ENCODE measurements around the gene CEBPZOS.

The CEBPZOS gene

DNA sequence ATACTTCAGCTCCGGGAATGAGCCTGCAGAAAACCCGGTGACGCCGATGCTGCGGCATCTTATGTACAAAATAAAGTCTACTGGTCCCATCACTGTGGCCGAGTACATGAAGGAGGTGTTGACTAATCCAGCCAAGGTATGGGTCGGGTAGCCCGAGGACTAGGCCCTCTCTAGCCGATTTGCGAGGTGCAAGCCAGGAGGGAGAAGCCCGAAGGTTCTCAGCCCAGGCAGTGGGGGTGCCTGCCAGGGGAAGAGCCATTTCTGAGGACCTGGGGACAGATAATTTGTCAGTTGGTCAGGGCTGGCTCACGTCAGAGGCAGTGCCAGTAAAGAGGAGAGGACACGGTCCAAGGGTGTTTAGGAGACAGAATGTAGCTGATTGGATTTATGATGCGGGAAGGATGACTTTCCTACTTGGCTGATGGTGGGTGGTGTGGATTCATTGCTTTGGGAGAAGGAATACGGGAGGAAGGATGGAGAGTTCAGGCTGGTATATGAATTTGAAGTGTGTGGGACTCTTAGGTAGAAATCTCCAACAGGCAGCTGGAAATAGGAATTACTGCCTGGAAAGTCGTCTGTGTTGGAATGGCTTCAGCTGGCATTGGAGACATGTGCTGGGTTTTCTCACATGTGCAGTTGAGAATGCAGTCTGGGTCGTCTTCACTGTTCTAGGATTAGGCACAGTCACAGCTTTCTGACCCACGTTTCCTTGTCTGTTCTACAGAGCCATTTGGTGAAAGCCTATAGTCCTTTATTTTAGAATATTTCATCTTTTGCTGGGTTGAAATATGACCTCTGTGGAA, 36.0 kb downstream of the CEBPZOS start:
- peak in 1 of 2 donors; percentile 1 for DNase-seq (ENCODE audit: low read depth in 2 of 2)

DNA sequence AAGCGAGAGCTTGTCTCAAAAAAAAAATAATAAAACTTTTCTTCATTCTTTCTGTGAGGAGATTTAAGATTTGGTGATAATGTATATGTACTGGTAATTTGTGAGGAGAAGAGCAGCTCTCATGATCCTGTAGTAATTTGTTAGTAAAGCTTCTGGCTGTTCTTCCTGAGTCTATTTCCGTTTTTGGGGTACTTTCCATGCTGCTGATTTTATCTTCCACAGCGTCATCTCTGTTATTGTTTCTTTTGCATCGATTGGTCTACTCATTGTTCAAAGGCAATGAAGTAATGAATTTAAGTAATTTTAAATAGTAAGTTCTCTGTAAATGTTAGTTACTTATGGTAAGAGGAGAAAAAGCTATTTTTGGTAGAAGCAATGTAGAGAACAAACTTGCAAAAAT, 47.1 kb downstream of the CEBPZOS start:
- no peak for DNase-seq (ENCODE audit: low read depth in 2 of 2)

DNA sequence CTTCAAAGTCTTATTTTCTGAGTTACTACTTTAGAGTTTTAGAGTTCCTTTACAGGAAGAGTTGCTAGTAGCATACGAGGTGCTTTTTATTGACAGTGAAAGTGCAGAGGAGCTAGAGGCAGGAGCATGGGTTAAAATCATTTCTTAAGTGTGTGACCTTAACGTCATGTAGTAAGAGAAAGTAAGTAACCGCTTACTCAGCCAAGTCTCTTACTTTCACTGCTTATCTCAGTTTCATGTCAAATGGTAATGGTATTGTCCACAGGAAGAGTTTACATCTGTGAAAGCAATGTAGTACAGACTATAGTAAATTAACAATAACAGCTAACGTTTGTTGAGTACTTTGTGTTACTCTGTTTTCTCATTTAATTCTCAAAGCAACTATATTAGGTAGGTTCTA, 47.7 kb downstream of the CEBPZOS start:
- DNase-seq (ENCODE audit: low read depth in 2 of 2), result no peak

DNA sequence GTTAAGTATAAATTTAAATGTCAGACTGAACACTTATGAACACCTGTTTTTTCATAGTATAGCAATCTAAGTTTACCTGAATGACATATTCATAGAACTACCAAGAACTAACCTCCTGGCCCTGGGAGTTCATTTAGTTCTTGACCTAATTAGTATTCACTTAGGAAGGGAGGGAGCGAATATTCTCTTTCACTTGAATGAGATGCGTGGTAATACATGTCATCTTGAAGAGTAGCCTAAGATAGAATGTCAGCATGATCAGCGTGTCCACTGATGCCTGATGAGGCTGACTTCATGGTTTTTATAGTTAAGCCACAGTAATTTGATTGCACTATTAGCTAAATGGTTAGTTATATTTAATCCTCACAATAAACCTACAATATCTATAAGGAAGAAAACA, 48.5 kb downstream of the CEBPZOS start:
- DNase-seq (ENCODE audit: low read depth in 2 of 2), result no peak

DNA sequence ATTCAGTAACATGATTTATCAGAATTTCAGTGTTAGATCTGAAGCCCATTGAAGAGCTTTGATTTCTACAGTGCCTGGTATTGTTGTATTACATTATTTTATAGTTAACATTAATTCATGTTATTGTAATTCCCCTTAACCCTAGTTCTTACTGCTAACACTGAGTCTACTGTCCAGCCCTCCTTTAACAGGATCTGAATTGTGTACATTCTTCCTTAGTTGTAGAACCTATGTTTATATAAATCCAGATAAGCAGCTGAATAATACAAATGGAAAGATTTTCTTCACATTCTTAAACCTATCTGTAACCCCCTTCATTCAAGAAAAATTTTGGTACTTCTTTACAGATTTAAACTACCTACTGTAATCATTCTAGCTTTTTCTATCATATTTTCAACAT, 49.9 kb downstream of the CEBPZOS start:
- no peak for DNase-seq (ENCODE audit: low read depth in 2 of 2)

DNA sequence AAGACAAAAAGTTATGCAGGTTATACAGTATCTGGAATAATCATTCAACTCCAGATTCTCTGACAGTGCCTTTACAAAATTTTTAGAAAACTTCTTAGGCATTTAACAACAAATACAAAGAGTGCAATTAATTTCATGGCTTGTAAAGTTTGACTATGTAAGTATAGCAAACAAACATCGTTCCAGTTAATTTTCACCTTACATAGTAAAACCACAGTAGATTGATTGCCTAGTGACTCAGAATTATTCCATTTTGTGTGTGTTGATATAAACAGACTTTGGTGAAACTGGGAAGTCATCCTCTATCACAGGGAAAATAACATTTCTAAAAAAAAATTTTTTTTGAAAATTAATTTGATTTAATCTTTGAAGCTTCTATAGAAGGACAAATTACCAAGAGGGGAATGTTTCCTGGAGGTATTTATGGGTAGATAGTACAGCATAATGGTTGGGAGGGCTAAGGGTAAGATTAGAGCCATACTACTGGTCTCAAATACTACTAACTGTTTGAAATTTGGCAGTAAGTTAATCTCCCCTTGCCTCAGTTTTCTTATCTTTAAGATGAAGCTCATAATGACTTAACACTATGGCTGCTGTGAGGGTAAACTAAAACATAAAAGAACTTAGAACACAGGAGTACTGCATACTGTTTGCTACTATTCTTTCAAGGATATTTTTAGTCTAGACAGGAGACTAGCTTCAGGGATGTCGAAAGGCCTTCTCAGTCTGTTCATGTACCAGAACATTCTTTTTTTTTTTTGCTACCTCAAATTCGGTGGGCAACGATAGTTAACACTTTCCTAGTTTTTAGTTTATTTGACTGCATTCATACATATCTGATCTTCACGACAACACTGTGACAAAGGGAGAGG, 54.8 kb downstream of the CEBPZOS start:
- DNase-seq (ENCODE audit: low read depth in 2 of 2), result no peak
